GM18502 (cell line): Measurements from ENCODE around the gene CASKIN1.

ENCODE experiments used
- ATAC-seq: cut with Tn5 transposase; IDR thresholded peaks from one replicate; pipeline ENCODE4 v1.9.1; 2021; ENCODE audit warnings: mild to moderate bottlenecking; ENCODE audit not compliant: unreplicated experiment, poor library complexity

Gene CASKIN1

GRCh38 chr16:2195322-2196161 lies 863 bp downstream of the CASKIN1 start:
- ATAC-seq, result no peak

- ATAC-seq, result no peak
These were observed 1.5 kb downstream of the CASKIN1 start for GRCh38 chr16:2194852-2195321.

- ATAC-seq, result no peak
These were observed 2.1 kb downstream of the CASKIN1 start for GRCh38 chr16:2194166-2194834.

GRCh38 chr16:2191446-2191706 lies 5.0 kb downstream of the CASKIN1 start:
- no peak for ATAC-seq

GRCh38 chr16:2190659-2191445 lies 5.6 kb downstream of the CASKIN1 start:
- ATAC-seq, result no peak

GRCh38 chr16:2190002-2190658 lies 6.3 kb downstream of the CASKIN1 start:
- ATAC-seq, result no peak

GRCh38 chr16:2189252-2189893 lies 7.0 kb downstream of the CASKIN1 start:
- ATAC-seq, result no peak

GRCh38 chr16:2188395-2188794 lies 8.0 kb downstream of the CASKIN1 start:
- ATAC-seq, result no peak

- no peak for ATAC-seq
These were observed 9.2 kb downstream of the CASKIN1 start for GRCh38 chr16:2187212-2187611.

- no peak for ATAC-seq
These were observed 9.9 kb downstream of the CASKIN1 start for GRCh38 chr16:2186505-2186904.

GRCh38 chr16:2186064-2186463 lies 10.3 kb downstream of the CASKIN1 start:
- no peak for ATAC-seq

GRCh38 chr16:2184962-2185361 lies 11.4 kb downstream of the CASKIN1 start:
- ATAC-seq, result no peak

GRCh38 chr16:2184346-2184745 lies 12.1 kb downstream of the CASKIN1 start:
- no peak for ATAC-seq

GRCh38 chr16:2183671-2184070 lies 12.7 kb downstream of the CASKIN1 start:
- no peak for ATAC-seq

GRCh38 chr16:2181952-2182351 lies 14.5 kb downstream of the CASKIN1 start:
- ATAC-seq, result no peak

GRCh38 chr16:2180962-2181923 lies 15.2 kb downstream of the CASKIN1 start:
- no peak for ATAC-seq

- ATAC-seq, result no peak
These were observed 15.9 kb downstream of the CASKIN1 start for GRCh38 chr16:2180461-2180860.

GRCh38 chr16:2179576-2179975 lies 16.8 kb downstream of the CASKIN1 start:
- no peak for ATAC-seq

- ATAC-seq, result no peak
These were observed 17.3 kb downstream of the CASKIN1 start for GRCh38 chr16:2179107-2179501.
